GM19372 (cell line): ENCODE measurements around the gene NDUFB11.

Experiments
- ATAC-seq: cut with Tn5 transposase; IDR thresholded peaks from one replicate; pipeline ENCODE4 v1.9.1; 2021; ENCODE audit warnings: mild to moderate bottlenecking, low read depth, moderate library complexity; ENCODE audit not compliant: unreplicated experiment

NDUFB11 gene

DNA sequence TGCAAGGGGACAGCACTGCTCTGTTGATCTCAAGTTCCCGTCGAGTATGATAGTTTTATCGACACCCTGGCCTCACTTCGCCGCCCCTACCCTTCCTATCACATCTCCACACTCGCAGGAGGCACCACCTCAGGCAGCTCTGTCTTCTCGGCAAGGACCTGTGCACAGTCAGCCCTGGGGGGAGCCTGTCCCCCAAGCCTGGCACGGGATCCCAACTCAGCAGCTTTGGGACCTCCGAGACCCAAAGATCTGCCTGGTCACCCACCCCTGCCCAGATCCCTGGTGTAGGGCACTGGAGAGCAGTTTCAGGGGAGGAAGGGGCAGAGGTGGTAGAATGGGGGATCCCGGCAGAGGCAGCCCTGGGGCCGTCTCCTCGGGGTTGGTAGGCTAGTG is 31.1 kb upstream of the NDUFB11 start:
- ATAC-seq = no peak

DNA sequence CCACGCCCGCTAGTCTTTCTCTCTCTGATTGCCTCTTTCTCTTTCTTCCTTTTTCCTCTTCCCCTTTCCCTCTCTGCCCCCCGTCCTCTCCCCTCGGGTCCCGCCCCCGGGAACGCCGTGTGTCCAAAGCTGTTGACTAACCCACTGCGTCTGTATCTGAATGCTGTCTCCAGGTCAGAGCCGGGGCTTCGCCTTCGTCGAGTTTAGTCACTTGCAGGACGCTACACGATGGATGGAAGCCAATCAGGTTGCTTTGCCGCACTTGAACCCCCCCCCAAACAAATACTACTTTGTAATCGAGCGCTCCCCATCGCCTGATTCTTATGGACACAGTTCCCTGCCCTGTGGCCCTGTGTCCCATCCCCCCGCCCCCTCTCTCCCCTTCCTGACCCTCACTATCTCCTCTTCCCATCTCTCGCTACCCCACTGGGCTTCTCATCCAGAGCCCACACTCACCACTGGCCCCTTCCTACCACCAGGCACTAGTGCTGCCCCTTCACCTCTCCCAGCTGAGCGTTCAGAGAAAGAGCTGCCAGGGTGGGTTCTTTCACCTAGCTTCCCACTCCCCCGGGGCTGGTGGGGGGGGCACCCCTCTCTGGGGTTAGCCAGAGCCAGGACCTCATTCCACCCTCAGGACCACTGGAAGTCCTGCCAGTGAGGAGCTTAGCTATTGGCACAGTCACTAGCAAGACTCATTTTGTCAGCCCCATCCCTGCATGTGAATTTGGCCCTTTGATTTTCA is 30.5 kb upstream of the NDUFB11 start:
- ATAC-seq = no peak

DNA sequence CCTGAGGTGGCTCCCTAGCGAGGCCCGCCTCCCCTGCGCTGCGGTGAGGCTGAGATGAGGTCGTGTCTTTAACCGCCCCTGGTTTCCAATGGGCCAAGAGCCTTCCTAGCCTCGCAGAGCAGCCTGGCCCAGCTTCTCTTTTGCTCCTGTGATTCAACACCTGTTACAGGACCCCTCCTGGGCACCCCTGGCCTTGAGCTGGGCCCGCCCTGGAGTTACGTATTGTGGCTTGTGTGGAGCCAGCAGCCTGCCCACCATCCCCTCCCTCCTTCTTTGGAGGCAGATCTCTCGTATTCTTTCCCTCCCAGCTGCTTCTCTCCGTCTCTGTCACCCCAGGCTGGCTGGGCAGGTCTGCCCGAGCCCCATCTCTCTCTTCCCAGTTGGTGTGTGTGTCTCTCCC is 29.9 kb upstream of the NDUFB11 start:
- no peak for ATAC-seq

DNA sequence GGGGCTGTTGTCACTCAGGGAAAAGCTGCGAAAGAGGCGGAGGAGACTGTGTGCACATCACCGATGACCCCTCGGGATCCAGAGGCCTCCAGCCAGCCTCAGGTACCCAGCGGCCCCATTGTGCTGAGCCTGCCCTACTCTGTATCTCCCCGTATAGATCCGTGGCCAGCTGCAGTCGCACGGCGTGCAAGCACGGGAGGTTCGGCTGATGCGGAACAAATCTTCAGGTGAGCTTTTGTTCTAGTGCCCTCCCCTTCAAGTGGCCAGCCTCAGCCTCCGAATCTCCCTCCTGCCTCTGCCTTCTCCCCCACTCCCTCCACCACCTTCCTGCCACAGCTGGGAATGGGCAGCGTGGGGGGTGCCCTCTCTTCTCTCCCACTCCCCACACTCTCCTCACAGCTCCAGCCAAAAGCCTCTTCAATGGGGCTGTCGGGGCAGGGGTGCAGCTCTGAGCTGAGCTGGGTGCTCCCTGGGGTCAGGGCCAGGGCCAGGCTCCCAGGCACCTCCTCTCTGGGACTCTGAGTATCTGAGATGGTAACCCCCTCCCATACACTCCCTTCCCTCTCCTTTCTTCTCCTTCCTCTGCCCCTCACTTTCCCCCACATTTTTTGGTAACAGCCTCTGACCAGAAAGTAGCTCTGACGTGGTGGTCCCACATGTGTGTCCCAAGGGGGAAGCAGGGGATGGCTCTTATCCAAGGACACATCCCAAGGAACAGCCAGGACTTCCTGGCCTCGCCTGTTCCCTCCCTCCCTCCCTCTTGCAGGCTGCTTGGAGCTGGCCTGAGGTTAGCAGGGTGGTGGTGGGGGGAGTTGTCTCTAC is 28.7 kb upstream of the NDUFB11 start:
- no peak for ATAC-seq

DNA sequence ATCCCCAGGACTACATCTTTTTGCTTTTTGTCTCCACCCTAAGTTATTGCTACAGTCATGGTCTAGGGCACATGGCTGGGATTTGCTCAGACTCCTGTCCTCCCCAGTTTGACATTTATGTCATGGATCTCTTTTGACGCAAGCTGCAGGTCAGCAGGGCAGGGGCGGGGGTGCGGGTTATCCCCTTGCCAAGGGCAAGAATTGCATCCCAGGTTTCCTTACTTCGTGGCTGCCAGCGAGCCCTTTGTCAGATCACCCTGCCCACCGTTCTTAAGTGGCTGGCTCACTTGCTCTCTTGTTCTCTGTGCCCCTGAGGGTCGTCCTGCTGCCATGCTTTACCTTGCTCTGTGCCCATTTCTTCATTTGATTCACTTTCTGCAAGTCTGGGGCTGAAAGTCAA is 28.0 kb upstream of the NDUFB11 start:
- ATAC-seq = no peak

DNA sequence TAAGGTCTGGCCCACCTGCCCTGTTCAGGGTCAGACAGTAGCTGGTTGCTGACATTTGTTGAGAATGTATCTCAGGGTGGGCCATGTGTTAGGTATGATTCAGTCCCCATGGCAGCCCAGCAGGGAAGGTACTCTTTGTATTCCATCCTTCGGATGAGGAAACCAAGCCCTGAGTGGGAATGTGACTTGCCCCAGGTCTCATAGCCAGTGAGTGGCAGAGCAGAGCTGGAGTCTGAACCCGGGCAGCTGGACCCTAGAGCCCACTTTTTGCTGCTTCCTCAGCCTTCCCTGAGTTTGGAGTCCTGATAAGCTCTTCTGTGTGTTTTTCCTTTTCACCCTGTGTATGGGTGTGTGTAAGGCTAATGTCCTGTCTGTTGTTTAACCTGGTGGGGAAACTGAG is 27.5 kb upstream of the NDUFB11 start:
- ATAC-seq = no peak

DNA sequence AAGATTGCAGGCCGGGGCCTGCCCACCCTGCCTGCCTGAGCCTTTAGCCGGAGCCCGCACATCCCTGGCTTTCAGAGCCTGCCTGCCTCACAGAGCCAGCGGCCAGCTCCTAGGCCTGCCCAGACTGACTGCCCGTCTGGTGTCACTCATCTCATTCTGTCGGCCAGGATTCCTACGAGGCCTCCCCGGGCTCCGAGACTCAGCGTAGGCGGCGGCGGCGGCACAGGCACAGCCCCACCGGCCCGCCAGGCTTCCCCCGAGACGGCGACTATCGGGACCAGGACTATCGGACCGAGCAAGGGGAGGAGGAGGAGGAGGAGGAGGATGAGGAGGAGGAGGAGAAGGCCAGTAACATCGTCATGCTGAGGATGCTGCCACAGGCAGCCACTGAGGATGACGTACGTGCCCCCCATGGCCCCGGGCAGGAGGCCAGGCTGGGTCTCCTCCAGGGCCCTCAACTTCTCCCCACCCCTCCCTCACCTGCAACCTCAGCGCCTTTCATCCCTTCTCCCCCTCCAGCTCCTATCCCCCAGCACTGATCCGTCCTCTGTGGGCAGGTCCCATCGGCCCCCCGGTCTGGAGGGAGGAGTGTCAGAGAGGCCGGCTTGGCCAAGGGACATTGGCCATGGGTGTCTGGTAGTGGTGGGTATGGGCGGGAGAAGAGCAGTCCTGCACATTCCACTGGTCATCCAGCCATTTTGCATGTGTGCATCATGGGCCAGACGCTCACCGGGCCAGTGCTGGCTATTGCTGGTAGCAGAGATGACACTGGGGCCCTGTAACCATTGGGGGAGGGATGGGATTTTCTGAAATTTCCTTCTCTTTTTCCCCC is 26.6 kb upstream of the NDUFB11 start:
- no peak for ATAC-seq

DNA sequence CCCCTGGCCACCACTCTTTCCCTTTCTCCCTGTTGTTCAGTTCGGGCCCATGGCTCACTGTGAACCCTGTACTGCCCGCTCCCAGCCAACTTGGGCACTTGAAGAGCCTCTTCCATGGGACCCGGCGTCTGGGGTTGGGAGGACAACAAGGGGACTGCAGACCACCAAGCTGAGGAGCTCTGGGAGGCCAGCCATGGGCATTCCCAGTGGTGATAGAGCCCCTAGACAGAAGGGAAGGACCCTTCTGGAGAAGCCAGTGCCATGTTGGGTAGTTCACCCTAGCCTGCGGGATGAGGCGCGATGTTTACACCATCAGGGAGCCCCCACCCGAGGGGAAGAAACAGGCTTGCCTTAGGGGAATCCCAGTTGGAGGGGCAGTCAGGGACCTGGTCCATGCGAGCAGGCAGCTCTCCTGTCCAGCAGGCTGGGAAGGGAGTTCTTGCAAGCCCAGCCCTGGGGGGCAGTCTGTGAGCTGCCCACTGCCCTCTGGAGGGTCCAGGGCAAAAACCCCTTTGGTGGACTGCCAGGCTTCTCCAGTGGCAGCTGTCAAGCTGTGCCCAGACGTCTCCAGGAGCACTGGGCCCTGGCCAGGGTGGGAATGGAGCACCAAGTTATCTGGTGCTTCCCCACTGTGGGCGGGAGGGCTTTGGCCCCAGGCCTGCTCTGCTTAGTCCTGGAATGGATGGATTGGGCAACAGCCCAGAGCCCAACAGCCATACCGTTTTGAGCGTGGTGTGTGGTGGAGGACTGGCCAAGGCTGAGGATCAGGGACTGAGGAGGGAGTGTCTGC is 25.4 kb upstream of the NDUFB11 start:
- ATAC-seq = no peak

DNA sequence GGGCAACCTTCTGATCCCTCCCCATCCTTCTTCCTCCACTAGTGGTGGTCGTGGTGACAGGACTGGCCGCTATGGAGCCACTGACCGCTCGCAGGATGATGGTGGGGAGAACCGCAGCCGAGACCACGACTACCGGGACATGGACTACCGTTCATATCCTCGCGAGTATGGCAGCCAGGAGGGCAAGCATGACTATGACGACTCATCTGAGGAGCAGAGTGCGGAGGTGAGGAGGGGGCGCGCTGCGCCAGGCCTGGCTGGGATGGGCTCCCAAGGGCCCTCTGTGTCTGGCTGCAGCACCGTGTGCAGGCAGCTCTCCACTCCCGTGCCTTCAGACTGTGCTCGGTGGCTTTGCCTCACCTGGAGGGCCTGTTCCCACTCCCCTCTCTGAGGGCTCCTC is 24.8 kb upstream of the NDUFB11 start:
- no peak for ATAC-seq

DNA sequence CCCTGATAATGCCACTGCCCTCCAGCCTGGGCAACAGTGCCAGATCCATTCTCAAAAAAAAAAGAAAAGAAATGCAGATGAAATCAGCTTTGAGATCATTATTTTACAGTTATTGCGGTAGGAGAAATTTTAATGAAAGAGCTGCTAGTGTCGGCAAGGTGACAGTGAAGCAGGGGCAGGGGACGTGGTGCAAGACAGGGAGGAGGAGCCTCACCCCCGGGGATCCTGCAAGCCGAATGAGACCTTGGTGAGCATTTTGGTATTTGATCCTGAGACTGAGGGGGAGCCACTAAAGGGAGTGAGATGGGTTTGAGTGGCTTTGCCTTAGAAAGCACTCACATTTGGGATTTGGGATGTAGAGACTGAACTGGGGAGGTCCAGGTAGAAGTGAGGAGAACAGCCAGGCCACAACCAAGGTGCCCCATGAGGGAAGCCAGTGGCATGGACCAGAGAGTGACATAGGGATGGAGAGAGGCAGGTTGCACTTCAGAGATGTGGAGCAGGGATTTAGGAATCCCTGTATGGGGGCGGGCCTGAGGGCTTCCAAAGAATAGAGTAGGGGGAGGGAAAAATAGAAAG is 24.1 kb upstream of the NDUFB11 start:
- no peak for ATAC-seq

DNA sequence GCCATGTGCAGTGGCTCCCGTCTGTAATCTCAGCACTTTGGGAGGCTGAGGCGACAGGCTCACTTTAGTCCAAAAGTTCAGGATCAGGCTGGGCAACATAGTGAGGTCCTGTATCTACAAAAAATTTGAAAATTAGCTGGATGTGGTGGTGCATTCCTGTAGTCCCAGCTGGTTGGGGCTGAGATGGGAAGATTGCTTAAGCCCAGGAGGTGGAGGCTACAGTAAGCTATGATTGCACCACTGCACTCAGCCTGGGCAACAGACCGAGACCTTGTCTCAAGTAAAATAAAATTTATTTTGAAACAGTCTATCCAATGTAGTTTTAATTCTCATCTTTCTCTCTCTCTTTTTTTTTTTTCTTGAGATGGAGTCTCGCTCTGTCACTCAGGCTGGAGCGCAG is 21.6 kb upstream of the NDUFB11 start:
- ATAC-seq = no peak

DNA sequence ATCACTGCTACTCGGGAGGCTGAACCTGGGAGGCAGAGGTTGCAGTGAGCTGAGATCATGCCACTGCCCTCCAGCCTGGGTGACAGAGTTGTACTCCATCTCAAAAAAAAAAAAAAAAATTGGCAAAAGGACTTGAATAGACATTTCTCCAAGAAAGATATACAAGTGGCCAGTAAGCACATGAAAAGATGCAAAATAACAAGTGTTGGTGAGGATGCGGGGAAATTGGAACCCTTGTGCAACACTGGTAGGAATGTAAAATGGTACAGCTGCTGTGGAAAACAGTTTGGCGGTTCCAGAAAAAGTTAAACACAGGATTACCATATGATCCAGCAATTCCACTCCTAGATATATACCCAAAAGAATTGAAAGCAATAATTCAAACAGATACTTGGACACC is 19.9 kb upstream of the NDUFB11 start:
- ATAC-seq = no peak

DNA sequence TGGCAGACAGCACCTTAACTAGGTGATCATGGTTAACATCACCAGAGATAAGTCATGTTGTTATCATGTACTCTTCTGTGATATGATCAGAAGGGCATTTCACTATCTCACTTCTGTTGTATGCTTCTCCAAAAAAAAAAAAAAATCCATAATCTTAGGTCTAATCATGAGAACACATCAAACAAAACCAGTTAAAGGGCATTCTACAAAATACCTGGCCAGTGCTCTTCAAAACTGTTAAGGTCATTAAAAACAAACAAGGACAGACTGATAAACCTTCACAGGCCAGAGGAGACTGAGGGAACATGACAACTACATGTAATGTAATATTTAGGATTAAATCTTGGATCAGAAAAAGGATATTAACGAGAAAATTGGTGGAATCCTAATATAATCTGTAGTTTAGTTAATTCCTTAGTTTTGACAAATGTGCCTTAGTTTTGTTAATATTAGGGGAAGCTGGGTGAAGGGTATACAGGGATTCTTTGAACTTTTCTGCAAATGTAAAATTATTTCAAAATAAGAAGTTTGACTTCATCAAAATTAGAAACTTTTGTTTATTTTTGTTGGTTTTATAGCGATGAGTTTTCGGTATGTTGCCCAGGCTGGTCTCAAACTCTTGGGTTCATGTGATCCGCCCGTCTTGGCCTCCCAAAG is 18.6 kb upstream of the NDUFB11 start:
- no peak for ATAC-seq

DNA sequence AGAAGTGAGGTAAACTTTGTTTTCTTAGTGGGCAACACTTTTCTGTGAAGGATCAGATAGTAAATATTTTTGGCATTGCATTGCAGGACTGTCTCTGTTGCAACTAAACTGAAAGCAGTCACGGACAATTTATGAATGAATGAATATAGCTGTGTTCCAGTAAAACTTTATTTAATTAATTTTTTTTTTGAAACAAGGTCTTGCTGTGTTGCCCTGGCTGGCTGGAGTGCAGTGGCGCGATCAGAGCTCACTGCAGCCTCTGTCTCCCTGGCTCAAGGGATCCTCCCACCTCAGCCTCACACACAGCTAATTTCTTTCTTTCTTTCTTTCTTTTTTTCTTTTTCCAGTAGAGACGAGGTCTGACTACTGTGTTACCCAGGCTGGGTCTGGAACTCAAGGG is 16.3 kb upstream of the NDUFB11 start:
- ATAC-seq = no peak

DNA sequence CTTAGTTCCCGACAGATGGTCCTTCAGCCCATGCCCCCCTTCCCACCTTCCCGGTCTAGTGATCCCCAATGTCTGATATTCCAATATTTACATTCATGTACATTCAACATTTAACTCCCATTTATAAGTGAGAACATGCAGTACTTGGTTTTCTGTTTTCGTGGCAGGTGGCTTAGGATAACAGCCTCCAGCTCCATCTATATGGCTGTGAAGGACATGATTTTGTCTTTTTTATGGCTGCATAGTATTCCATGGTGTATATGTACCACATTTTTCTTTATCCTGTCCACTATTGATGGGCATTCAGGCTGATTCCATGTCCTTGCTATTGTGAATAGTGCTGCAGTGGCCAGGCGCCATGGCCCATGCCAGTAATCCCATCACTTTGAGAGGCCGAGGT is 14.3 kb upstream of the NDUFB11 start:
- ATAC-seq = no peak

DNA sequence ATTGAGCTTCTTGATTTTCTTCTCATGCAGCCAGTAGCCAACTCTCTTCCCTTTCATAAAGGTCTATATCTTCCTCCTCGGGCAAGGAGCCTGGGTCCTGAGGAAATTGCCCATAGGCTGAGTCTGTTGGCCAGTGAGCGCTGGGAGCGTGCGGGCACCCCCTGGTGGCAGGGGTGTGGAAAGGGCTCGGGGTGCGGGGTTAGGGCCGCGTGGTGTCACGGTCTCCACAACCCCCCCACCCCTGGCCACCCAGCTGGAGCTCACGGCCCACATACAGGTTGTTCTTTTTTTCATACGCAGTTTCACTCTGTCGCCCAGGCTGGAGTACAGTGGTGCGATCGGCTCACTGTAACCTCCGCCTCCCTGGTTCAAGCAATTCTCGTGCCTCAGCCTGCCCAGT is 13.6 kb upstream of the NDUFB11 start:
- ATAC-seq = no peak

DNA sequence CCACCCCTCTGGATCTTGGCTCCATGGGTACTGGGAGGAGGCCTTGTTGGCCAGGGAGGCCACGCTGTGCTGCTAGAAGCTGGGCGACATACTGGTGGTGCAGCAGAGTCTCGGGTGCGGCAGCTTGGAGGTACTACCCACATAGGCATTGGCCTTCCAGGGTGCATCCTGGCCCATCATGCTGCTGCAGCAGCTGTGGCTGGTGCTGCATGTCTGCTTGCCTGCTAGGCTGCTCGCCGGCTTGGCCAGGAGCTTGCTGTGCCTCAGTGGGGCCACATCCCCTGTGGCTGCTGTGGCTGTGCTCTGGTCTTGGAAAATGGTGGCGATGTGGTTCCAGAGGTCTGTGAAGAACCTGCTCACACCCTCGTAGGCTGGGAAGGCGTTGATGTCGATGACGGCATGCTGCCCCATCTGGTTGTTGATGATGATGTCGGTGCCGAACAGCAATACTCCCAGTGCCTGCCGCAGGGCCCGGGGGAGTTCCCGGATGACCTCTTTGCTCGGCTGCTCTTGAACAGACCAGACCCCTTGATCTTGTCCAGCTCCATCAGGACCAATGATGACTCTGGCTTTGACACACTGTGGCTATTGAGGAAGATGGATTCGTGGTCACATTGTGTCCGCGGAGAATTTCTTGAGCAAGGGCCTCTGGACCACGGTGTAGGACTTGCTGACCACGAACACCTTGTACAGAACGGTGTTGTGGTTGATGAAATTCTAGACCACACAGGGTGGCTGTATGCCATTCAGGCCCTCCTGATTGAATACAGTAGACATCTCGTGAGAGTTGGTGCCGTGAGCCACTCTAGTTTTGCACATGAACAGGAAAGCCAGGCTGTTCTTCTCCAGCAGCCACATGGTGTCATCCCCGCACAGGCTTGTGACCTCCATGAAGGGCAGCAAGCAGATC is 12.4 kb upstream of the NDUFB11 start:
- ATAC-seq = no peak

DNA sequence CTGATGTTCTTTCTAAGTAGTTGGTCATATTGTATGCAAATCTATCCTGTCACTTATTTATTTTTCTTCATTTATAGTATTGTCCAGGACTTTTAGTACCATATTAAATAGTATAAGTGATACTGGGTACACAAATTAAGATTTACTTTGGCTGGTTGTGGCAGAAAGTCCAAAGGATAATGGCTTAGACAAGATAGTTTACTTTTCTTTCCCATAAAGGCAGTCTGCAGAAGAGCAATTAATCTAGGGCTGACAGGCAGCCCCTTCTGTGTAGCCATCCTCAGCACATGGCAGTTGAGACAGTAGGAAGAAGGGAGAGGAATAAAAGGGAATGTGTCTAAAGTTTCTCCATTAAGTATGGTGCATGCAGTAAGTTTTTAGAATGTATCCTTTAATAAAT is 6.9 kb upstream of the NDUFB11 start:
- ATAC-seq = no peak

DNA sequence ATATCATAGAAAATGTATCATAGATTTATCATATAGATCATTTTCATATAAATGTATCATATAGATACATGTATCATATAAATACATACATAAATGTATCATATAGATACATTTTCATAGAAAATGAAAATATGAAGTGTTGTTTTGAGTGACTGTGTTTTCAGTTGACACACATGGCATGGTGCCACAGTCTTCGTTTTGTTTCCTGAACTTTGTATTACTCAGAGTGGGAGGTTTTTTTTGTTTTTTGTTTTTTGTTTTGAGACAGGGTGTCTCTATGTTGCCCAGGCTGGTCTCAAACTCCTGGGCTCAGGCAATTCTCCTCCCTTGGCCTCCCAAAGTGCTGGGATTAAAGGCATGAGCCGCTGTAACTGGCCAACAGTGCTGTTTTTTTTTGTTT is 4.4 kb upstream of the NDUFB11 start:
- no peak for ATAC-seq
